ENCODE measurements around the gene TCEAL5. TPM values are rescaled to one million over a fixed set of nuclear protein-coding genes. Genes with fewer than 3 reads are reported as not detected.

The TCEAL5 gene
- not detected in 5 replicates for total RNA-seq (2022; extraction: Qiagen RNA extraction; ENCODE audit: low read depth)

GRCh38 chrX:103276581-103277002 is at the start of gene TCEAL5:
TCEAL5 (minus strand) TSS chrX:103276750; CDS start chrX:103274563, 2,187 bp downstream.

GRCh38 chrX:103310555-103311398 is 34.2 kb upstream of the TCEAL5 start, which contains the start of gene BEX2:
BEX2 (minus strand) TSS chrX:103310990; CDS start chrX:103309976, 1,014 bp downstream.

GRCh38 chrX:103254921-103255493 is 21.5 kb downstream of the TCEAL5 start, which contains the start of gene TCEAL8:
TCEAL8 (minus strand) TSS chrX:103255155; CDS start chrX:103253979, 1,176 bp downstream.

Other genes starting within 250 kb of the TCEAL5 start
- gene BEX1, start 212.6 kb downstream of the TCEAL5 start, total RNA-seq (2022; extraction: Qiagen RNA extraction; ENCODE audit: low read depth) = not detected in 5 replicates
- gene NXF3, start 183.6 kb downstream of the TCEAL5 start, total RNA-seq (2022; extraction: Qiagen RNA extraction; ENCODE audit: low read depth) = 0.03 to 0.07 TPM in 2 of 5 replicates, not detected in the others
- gene BEX4, start 61.6 kb downstream of the TCEAL5 start, total RNA-seq (2022; extraction: Qiagen RNA extraction; ENCODE audit: low read depth) = 1.9 to 3.5 TPM (median 2.0 TPM) in 5 replicates
- gene TCEAL8, start 21.6 kb downstream of the TCEAL5 start, total RNA-seq (2022; extraction: Qiagen RNA extraction; ENCODE audit: low read depth) = 24.8 to 38.1 TPM (median 30.7 TPM) in 5 replicates
- gene BEX2, start 34.2 kb upstream of the TCEAL5 start, total RNA-seq (2022; extraction: Qiagen RNA extraction; ENCODE audit: low read depth) = 8.5 to 13.9 TPM (median 9.9 TPM) in 5 replicates
- not detected in 5 replicates for gene TCEAL7, start 53.5 kb upstream of the TCEAL5 start, total RNA-seq (2022; extraction: Qiagen RNA extraction; ENCODE audit: low read depth)
- gene TCEAL9, start 79.8 kb upstream of the TCEAL5 start, total RNA-seq (2022; extraction: Qiagen RNA extraction; ENCODE audit: low read depth) = 77.4 to 137 TPM (median 86.2 TPM) in 5 replicates
- gene BEX3, start 99.8 kb upstream of the TCEAL5 start, total RNA-seq (2022; extraction: Qiagen RNA extraction; ENCODE audit: low read depth) = 225 to 246 TPM (median 237 TPM) in 5 replicates
- gene RAB40A, start 242.7 kb upstream of the TCEAL5 start, total RNA-seq (2022; extraction: Qiagen RNA extraction; ENCODE audit: low read depth) = 0.05 TPM in 1 of 5 replicates, not detected in the others

Measured in A549 treated with DMSO at 1 μM for 4 hours (cell line).